SK-N-SH treated with all-trans-retinoic acid at 6 μM for 48 hours (cell line): Measurements from ENCODE around the gene DBNDD1.

Source experiments
- ARNTL ChIP-seq: fragments of 450-650 bp; formaldehyde crosslinking; IDR thresholded peaks from 2 replicates; pipeline ENCODE4 v1.5.0; 2020; ENCODE audit warnings: low read depth, mild to moderate bottlenecking, moderate library complexity, borderline replicate concordance
- ISL1 ChIP-seq: fragments of 250-450 bp; sonication (Bioruptor Pico); IDR thresholded peaks from 2 replicates; pipeline ENCODE4 v2.1.2; 2022; ENCODE audit warnings: mild to moderate bottlenecking, moderate library complexity
- ZC3H10 ChIP-seq: fragments of 250-450 bp; sonication (Bioruptor Pico); IDR thresholded peaks from 2 replicates; pipeline ENCODE4 v1.5.1; 2021; ENCODE audit warnings: mild to moderate bottlenecking, moderate library complexity

- TF ChIP-seq ZC3H10 (CRISPR knock-in tag) (no peak), ISL1 (CRISPR knock-in tag) (no peak), ARNTL (CRISPR knock-in tag) (no peak)
These were observed 35.3 kb upstream of the DBNDD1 start for GRCh38 chr16:90054554-90054953.
